ENCODE measurements around the gene PDCD6IP.
A peak's percentile ranks its signal among the peaks of the same experiment; 100 is the strongest.

The PDCD6IP gene

DNA sequence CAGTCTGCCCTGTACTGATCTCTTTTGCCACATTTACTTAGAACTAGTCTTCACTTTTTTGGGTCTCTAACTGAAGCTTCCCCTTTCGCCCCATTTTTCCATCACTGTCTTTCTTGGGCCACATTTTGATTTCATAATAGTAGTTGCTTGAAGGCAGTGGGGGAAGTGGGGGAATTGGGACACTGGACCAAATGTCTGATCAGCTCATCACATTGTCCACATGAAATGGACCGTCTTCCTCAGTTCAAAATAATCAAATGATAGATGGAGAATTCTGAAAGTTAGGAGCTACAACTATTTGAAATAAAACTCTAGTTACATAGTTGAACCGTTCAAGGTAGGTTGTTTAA lies 747 bp downstream of the PDCD6IP start:
- Mint-ChIP-seq H3K27me3 (ENCODE audit: low read depth) (peaks cover 7% of the 10 kb centered on the region), H3K27ac (peak overlapping the region; percentile 87 to 93 (median 93)), H3K9me3 (peaks cover 17% of the 10 kb centered on the region), H3K4me3 (peak overlapping the region; percentile 98), H3K36me3 (ENCODE audit: low read depth) (peaks cover 32% of the 10 kb centered on the region), H3K4me1 (peaks cover 33% of the 10 kb centered on the region)
- TF ChIP-seq, protein P1, sequence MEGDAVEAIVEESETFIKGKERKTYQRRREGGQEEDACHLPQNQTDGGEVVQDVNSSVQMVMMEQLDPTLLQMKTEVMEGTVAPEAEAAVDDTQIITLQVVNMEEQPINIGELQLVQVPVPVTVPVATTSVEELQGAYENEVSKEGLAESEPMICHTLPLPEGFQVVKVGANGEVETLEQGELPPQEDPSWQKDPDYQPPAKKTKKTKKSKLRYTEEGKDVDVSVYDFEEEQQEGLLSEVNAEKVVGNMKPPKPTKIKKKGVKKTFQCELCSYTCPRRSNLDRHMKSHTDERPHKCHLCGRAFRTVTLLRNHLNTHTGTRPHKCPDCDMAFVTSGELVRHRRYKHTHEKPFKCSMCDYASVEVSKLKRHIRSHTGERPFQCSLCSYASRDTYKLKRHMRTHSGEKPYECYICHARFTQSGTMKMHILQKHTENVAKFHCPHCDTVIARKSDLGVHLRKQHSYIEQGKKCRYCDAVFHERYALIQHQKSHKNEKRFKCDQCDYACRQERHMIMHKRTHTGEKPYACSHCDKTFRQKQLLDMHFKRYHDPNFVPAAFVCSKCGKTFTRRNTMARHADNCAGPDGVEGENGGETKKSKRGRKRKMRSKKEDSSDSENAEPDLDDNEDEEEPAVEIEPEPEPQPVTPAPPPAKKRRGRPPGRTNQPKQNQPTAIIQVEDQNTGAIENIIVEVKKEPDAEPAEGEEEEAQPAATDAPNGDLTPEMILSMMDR (IDR thresholded peaks at IDR 0.05; ENCODE audit: unreplicated experiment in 3 of 3), result no peak

DNA sequence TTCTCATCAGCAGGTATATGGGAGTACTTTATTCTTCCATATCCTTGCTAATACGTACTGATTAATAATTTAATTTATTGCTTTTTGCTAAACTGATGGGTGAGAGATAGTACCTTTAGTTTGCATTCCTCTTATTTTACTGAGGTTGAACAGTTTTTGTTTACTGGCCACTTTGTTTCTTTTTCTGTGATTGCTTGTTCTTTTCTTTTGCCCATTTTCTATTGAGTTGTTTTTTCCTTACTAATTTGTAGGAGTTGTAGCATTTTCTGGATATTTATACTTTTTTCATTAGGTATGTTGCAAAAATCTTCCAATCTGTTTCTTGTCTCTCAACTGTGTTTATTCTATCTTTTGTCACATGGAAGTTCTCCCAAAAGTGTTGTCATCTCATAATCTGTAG lies 4.8 kb downstream of the PDCD6IP start:
- TF ChIP-seq, protein P1 (IDR thresholded peaks at IDR 0.05; ENCODE audit: unreplicated experiment in 3 of 3), result no peak
- Mint-ChIP-seq H3K27me3 (ENCODE audit: low read depth) (no peaks in the 10 kb centered on the region), H3K36me3 (ENCODE audit: low read depth) (peaks cover 51% of the 10 kb centered on the region), H3K4me3 (peak overlapping the region in 1 of 3 experiments; percentile 37), H3K27ac (no peak overlapping the region), H3K4me1 (peaks cover 25% of the 10 kb centered on the region), H3K9me3 (peaks cover 21% of the 10 kb centered on the region)

DNA sequence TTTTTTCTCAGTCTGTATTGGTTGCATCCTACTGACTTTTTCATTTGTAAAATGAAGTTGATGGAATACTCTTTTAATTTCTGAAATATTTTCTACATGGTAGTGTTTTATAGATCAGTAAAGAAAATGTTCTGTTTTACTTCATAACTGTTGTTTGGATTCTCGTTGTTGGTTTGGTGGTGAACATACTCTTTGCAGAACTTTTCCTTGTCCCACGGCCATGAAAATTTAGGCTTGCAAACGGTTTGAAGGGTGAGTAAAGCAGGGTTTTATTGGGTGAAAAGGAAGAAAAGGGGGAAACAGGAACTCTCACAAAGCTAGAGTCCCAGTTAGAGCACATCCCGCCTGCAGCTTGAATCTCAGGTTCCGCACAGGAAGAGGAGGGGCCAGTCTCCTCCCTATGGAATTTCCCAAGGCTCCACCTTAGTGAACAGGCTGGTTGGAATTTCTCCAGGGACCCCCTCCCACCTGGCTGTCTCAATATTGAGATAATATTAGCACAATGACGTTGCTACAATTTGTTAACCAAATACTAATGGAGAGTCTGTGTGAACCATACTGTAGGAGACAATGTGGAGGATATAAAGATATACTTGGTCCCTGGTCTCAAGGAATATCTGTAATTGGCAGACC lies 5.6 kb downstream of the PDCD6IP start:
- Mint-ChIP-seq H3K36me3 (ENCODE audit: low read depth) (peaks cover 57% of the 10 kb centered on the region), H3K27me3 (ENCODE audit: low read depth) (no peaks in the 10 kb centered on the region), H3K4me3 (no peak overlapping the region), H3K9me3 (peaks cover 21% of the 10 kb centered on the region), H3K4me1 (peaks cover 25% of the 10 kb centered on the region), H3K27ac (no peak overlapping the region)
- TF ChIP-seq, protein P1 (IDR thresholded peaks at IDR 0.05; ENCODE audit: unreplicated experiment in 3 of 3), result no peak

DNA sequence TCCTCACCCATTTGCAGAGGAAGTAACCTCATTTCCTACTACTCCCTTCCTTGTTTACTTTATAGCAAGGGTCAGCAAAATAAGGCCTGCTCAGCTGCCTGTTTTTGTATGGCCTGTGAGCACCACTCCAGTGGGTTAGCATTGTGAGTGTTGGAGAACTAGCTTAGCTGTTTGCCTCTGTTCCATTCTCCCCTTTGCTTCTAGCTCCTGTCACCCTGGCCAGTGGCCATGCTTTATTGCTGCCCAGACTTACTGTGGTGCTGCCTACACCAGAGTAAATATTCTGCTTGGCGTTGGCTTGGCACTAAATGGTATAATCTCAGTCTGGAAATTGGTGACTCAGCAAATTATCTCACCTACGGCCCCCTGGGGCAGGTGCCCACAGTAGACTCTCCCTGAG lies 8.8 kb downstream of the PDCD6IP start:
- H3K4me3 Mint-ChIP-seq, result no peak overlapping the region
- H3K27me3 Mint-ChIP-seq (ENCODE audit: low read depth), result no peaks in the 10 kb centered on the region
- H3K9me3 Mint-ChIP-seq, result peaks cover 16% of the 10 kb centered on the region
- peaks cover 49% of the 10 kb centered on the region for H3K36me3 Mint-ChIP-seq (ENCODE audit: low read depth)
- peaks cover 11% of the 10 kb centered on the region for H3K4me1 Mint-ChIP-seq
- TF ChIP-seq, protein P1 (IDR thresholded peaks at IDR 0.05; ENCODE audit: unreplicated experiment in 3 of 3), result no peak
- H3K27ac Mint-ChIP-seq, result no peak overlapping the region

DNA sequence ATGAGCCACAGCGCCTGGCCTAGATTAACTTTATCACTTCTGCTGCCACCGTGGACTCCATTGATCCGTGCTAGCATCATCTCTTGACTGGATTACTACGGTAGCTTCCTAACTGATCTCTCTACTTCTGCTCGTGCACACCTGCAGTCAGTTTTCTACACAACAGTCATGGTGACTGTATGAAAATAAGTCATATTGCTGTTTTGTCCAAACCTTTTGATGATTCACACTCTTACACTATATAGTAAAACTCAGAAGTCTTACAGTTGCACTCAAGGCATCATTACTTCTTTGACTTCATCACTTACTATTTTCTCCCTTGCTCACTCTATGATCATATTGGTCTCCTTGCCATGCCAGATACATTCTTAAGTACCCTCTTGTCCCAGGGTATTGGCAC lies 10.1 kb downstream of the PDCD6IP start:
- H3K4me1 Mint-ChIP-seq, result peaks cover 11% of the 10 kb centered on the region
- no peak overlapping the region for H3K4me3 Mint-ChIP-seq
- H3K27ac Mint-ChIP-seq, result no peak overlapping the region
- peaks cover 10% of the 10 kb centered on the region for H3K9me3 Mint-ChIP-seq
- H3K27me3 Mint-ChIP-seq (ENCODE audit: low read depth), result no peaks in the 10 kb centered on the region
- TF ChIP-seq, protein P1 (IDR thresholded peaks at IDR 0.05; ENCODE audit: unreplicated experiment in 3 of 3), result no peak
- H3K36me3 Mint-ChIP-seq (ENCODE audit: low read depth), result peaks cover 42% of the 10 kb centered on the region

DNA sequence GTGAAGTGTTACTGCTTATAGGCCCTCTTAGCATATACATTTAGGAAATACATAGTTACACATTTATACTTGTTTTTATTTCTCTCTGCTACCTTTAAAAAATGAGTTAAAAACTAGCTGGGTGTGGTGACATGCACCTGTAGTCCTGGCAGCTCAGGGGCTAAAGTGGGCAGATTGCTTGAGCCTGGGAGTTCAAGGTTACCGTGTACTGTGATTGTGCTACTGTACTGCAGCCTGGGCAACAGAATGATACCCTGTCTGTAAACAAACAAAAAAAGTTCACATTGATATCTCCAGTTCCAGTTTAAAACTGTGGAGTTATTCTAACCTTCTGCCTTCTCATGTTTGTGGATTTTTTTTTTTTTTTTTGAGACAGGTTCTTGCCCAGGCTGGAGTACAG lies 12.1 kb downstream of the PDCD6IP start:
- Mint-ChIP-seq H3K36me3 (ENCODE audit: low read depth) (peaks cover 38% of the 10 kb centered on the region), H3K27me3 (ENCODE audit: low read depth) (no peaks in the 10 kb centered on the region), H3K4me3 (no peak overlapping the region), H3K9me3 (no peaks in the 10 kb centered on the region), H3K4me1 (peaks cover 11% of the 10 kb centered on the region), H3K27ac (no peak overlapping the region)
- TF ChIP-seq, protein P1 (IDR thresholded peaks at IDR 0.05; ENCODE audit: unreplicated experiment in 3 of 3), result no peak

Measured in nephron (organoid).